OCI-LY1 (cell line): ENCODE data around the gene SPATA46.
A peak's percentile ranks its signal among the peaks of the same experiment; 100 is the strongest.

Source experiments
- H2AFZ ChIP-seq: fragments of 200-600 bp; sonication (generic), shearing (Covaris generic); 2 replicates; pipeline ENCODE4 v1.6.0; 2014; ENCODE audit warnings: antibody characterized with exemption, mild to moderate bottlenecking, low read length
- H3F3A ChIP-seq: fragments of 200-600 bp; sonication (generic), shearing (Covaris generic); 2 replicates; pipeline ENCODE4 v1.6.0; 2014; ENCODE audit warnings: mild to moderate bottlenecking, antibody characterized with exemption, low read length, moderate library complexity; ENCODE audit not compliant: insufficient read depth
- H3K27ac ChIP-seq: fragments of 200-600 bp; sonication (generic); 2 replicates; pipeline ENCODE4 v1.5.1; 2014; ENCODE audit warnings: low read length, mixed run types, mild to moderate bottlenecking, low read depth; ENCODE audit not compliant: poor library complexity, severe bottlenecking
- H3K27me3 ChIP-seq: fragments of 200-600 bp; sonication (generic); 2 replicates; pipeline ENCODE4 v1.6.0; 2014; ENCODE audit warnings: antibody characterized with exemption, mild to moderate bottlenecking, low read length, moderate library complexity; ENCODE audit not compliant: insufficient read depth
- H3K36me3 ChIP-seq: fragments of 200-600 bp; sonication (generic); 2 replicates; pipeline ENCODE4 v1.6.1; 2014; ENCODE audit warnings: mild to moderate bottlenecking, antibody characterized with exemption, low read length, moderate library complexity, mixed read lengths; ENCODE audit not compliant: insufficient read depth
- H3K4me1 ChIP-seq: fragments of 200-600 bp; sonication (generic); 2 replicates; pipeline ENCODE4 v1.5.1; 2014; ENCODE audit warnings: mild to moderate bottlenecking, low read length, moderate library complexity; ENCODE audit not compliant: insufficient read depth, severe bottlenecking
- H3K4me2 ChIP-seq: fragments of 200-600 bp; sonication (generic), shearing (Covaris generic); 2 replicates; pipeline ENCODE4 v1.6.1; 2014; ENCODE audit warnings: low read length
- H3K4me3 ChIP-seq: fragments of 200-600 bp; sonication (generic); 2 replicates; pipeline ENCODE4 v1.5.1; 2014; ENCODE audit warnings: low read length, low read depth, mild to moderate bottlenecking, mixed read lengths; ENCODE audit not compliant: poor library complexity, severe bottlenecking
- H3K79me2 ChIP-seq: fragments of 200-600 bp; shearing (Covaris generic); 2 replicates; pipeline ENCODE4 v1.6.1; 2016; ENCODE audit warnings: mixed run types, low read length, mixed read lengths; ENCODE audit not compliant: insufficient read depth
- H3K9ac ChIP-seq: fragments of 200-600 bp; sonication (generic), shearing (Covaris generic); 2 replicates; pipeline ENCODE4 v1.6.1; 2014; ENCODE audit warnings: mild to moderate bottlenecking, low read length, mixed read lengths
- H3K9me2 ChIP-seq: fragments of 200-600 bp; sonication (generic), shearing (Covaris generic); 2 replicates; pipeline ENCODE4 v1.6.1; 2014; ENCODE audit warnings: low read depth, mild to moderate bottlenecking, low read length, mixed read lengths
- H3K9me3 ChIP-seq: fragments of 200-600 bp; shearing (Covaris generic); 2 replicates; pipeline ENCODE4 v1.6.1; 2014; ENCODE audit warnings: low read length, mixed read lengths
- H4K20me1 ChIP-seq: fragments of 200-600 bp; sonication (generic), shearing (Covaris generic); 2 replicates; pipeline ENCODE4 v1.6.0; 2016; ENCODE audit warnings: mild to moderate bottlenecking, low read length; ENCODE audit not compliant: insufficient read depth
- EZH2 ChIP-seq: fragments of 200-600 bp; sonication (generic), shearing (Covaris generic); IDR thresholded peaks from 2 replicates; pipeline ENCODE4 v1.8.0; 2017; ENCODE audit warnings: borderline replicate concordance, mixed run types, mild to moderate bottlenecking, antibody characterized with exemption, low read length, moderate library complexity, mixed read lengths
- TF ChIP-seq, protein P1 (sequence below): fragments of 200-600 bp; sonication (generic), shearing (Covaris generic); IDR thresholded peaks from 2 replicates; pipeline ENCODE4 v1.5.1; 2017; ENCODE audit warnings: mild to moderate bottlenecking, antibody characterized with exemption, low read length, moderate library complexity, mixed read lengths

SPATA46 gene

DNA sequence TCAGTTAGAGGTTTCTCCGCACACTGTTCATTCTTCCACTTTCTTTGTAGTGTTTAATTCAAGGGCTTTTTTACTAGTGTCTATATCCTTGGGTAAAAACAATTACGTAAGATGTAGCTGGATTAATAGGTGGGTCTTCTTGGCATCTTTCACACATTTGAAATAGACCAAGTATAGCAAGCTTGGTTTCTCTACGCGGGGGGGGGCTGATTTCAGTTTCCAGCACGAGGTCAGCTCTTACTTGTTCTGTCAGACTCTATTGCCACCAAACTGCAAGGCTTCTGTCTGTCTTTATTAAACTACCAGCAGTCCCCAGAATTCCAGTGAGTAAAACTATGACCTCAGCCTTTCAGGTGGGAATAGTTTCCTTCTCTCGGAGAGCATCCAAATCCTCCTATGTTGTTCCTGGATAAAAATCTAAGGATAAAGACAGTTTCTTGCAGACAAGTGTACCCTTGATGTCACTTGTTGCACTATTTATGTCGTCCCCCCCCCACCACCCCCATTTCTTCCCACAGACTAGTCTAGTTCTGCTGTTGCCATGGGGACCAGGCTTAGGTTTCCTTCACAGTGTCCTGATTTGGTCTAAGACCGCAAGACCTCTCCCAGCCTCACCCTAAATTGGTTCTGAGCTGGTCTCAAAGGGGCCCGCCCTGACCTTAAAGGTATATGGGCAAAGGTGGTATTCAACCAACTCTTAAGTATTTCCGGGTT, 17.0 kb downstream of the SPATA46 start:
- Histone ChIP-seq H3K9me3 (no peaks in the 10 kb centered on the region), H3K27me3 (0 out of 2 replicates have a peak, but pooled peaks cover 2% of the 10 kb centered on the region), H3K4me1 (no peaks in the 10 kb centered on the region), H3K4me3 (no peak overlapping the region), H2AFZ (no peak overlapping the region), H3K36me3 (no peaks in the 10 kb centered on the region), H3F3A (no peaks in the 10 kb centered on the region), H3K4me2 (no peak overlapping the region), H3K79me2 (no peaks in the 10 kb centered on the region), H3K9me2 (no peaks in the 10 kb centered on the region), H4K20me1 (no peaks in the 10 kb centered on the region), H3K9ac (no peak overlapping the region), H3K27ac (no peak overlapping the region)
- TF ChIP-seq EZH2 = no peak
- TF ChIP-seq, protein P1, sequence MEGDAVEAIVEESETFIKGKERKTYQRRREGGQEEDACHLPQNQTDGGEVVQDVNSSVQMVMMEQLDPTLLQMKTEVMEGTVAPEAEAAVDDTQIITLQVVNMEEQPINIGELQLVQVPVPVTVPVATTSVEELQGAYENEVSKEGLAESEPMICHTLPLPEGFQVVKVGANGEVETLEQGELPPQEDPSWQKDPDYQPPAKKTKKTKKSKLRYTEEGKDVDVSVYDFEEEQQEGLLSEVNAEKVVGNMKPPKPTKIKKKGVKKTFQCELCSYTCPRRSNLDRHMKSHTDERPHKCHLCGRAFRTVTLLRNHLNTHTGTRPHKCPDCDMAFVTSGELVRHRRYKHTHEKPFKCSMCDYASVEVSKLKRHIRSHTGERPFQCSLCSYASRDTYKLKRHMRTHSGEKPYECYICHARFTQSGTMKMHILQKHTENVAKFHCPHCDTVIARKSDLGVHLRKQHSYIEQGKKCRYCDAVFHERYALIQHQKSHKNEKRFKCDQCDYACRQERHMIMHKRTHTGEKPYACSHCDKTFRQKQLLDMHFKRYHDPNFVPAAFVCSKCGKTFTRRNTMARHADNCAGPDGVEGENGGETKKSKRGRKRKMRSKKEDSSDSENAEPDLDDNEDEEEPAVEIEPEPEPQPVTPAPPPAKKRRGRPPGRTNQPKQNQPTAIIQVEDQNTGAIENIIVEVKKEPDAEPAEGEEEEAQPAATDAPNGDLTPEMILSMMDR = no peak

DNA sequence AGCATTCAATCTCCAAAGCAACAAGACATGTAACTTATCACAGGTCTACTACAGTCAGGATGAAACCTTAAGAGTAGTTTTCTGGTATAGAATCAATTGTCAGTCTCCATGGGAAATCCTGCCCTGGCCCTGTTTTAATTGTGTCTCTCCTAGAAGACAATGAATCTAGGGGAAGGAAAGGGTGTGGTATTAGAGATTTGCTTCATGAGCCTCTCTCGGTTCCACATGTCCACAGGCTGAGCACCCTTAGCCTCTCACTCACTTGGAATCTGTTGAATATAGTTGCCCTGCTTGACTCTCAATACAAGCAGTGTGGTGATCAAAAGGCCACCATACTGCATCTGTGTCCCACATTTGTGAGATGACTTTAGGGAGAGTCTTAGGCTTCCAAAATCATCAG, 17.7 kb downstream of the SPATA46 start:
- Histone ChIP-seq H3K36me3 (no peaks in the 10 kb centered on the region), H3K27me3 (0 out of 2 replicates have a peak, but pooled peaks cover 2% of the 10 kb centered on the region), H3K4me2 (no peak overlapping the region), H3F3A (no peaks in the 10 kb centered on the region), H3K9ac (no peak overlapping the region), H2AFZ (no peak overlapping the region), H3K4me1 (no peaks in the 10 kb centered on the region), H3K27ac (no peak overlapping the region), H3K79me2 (no peaks in the 10 kb centered on the region), H4K20me1 (no peaks in the 10 kb centered on the region), H3K9me2 (no peaks in the 10 kb centered on the region), H3K4me3 (no peak overlapping the region), H3K9me3 (no peaks in the 10 kb centered on the region)
- TF ChIP-seq, protein P1 = no peak
- no peak for TF ChIP-seq EZH2

DNA sequence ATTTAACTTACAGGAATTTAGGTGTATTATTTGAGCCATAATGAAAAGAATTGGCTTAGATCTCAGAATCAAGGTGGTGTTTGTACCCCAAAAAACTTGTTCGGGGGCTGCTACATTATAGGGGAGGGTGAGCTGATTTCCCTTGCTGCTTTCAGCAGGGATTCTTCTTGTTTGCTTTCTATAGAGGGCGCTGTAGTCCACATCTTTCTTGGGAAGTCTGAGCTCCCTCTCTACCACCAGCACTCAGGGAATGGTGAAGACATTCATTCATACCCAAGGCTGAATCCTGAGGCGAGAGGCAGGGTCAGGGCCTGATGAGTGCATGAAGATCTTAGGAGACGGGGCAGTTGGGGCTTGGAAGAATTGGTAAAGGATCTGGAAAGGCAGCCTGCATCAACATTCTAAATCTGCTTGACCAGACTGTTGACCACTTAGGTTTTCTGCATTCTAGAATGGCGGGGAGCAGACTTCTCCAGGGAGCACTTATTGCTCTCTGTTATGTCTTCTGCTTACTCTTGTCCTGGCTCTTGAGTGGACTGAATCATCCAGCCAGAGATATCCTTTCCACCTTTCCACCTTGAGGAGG, 18.9 kb downstream of the SPATA46 start:
- no peaks in the 10 kb centered on the region for H3K9me3 ChIP-seq
- H3K4me2 ChIP-seq = no peak overlapping the region
- H3K4me3 ChIP-seq = no peak overlapping the region
- TF ChIP-seq EZH2 = no peak
- TF ChIP-seq, protein P1 = peak; percentile 60
- no peak overlapping the region for H3K27ac ChIP-seq
- no peaks in the 10 kb centered on the region for H3K79me2 ChIP-seq
- H3K27me3 ChIP-seq = 0 out of 2 replicates have a peak, but pooled peaks cover under 1% of the 10 kb centered on the region
- H3K9ac ChIP-seq = no peak overlapping the region
- H3K4me1 ChIP-seq = no peaks in the 10 kb centered on the region
- no peaks in the 10 kb centered on the region for H3K36me3 ChIP-seq
- no peaks in the 10 kb centered on the region for H3K9me2 ChIP-seq
- H2AFZ ChIP-seq = no peak overlapping the region
- no peaks in the 10 kb centered on the region for H4K20me1 ChIP-seq
- no peaks in the 10 kb centered on the region for H3F3A ChIP-seq
